Measurements from ENCODE around the gene ADAMTS2. TPM values are rescaled to one million over a fixed set of nuclear protein-coding genes. Genes with fewer than 3 reads are reported as not detected.

The ADAMTS2 gene
- total and polyA plus RNA-seq, 7 experiments from 2014 or later: not detected

GRCh38 chr5:179166886-179167841 lies 178.1 kb downstream of the ADAMTS2 start:
- H3K4me3 ChIP-seq (ENCODE audit: low read length): peak overlapping the region; percentile 4

GRCh38 chr5:179166171-179166885 lies 178.9 kb downstream of the ADAMTS2 start:
- intact Hi-C loops (cut with micrococcal nuclease): loop anchor here in 1 of 2 donors (2.0 to 5.0 kb wide), 3 partner anchors 144 to 926 kb away; partner anchors contain the start of gene ZNF879
- no peak for DNase-seq
- Mint-ChIP-seq H3K4me1 (peaks cover 0 to 7% (median 4%) of the 10 kb centered on the region in 7 donors), H3K27me3 (peaks cover 0 to 5% (median 2%) of the 10 kb centered on the region in 5 donors), H3K27ac (no peak overlapping the region), H3K9me3 (peaks cover 0 to 5% (median under 1%) of the 10 kb centered on the region in 11 donors), H3K36me3 (peaks cover 0 to 4% (median 0%) of the 10 kb centered on the region in 5 donors), H3K4me3 (peak overlapping the region in 3 of 10 donors; percentile 2 to 73 (median 69))
- POLR2A ChIA-PET: no interaction called here
- Histone ChIP-seq H3K4me1 (ENCODE audit: control insufficient read depth in 2 of 2, insufficient read depth in 2 of 2, low read length in 2 of 2) (no peaks in the 10 kb centered on the region), H3K27ac (ENCODE audit: low read depth, low read length) (no peak overlapping the region), H3K27me3 (ENCODE audit: control insufficient read depth in 2 of 2, insufficient read depth in 2 of 2, low read length in 2 of 2) (no peaks in the 10 kb centered on the region), H3K36me3 (ENCODE audit: control insufficient read depth in 2 of 3, insufficient read depth in 3 of 3, low read length in 3 of 3) (no peaks in the 10 kb centered on the region), H3K9me3 (ENCODE audit: control insufficient read depth in 2 of 3, low read length in 3 of 3) (no peaks in the 10 kb centered on the region), H3K4me3 (ENCODE audit: low read length) (no peak overlapping the region)
- CTCF ChIA-PET: interaction anchor here (0.6 to 1.8 kb wide), 2 partner anchors 327 to 798 kb away, joined by 3 to 5 read pairs; no protein-coding TSS in a partner anchor
- no peak for ATAC-seq

More at GRCh38 chr5:179166886-179167841, 178.1 kb downstream of the ADAMTS2 start:
- peaks cover 0 to 5% (median 4%) of the 10 kb centered on the region in 5 donors for H3K27me3 Mint-ChIP-seq
- ATAC-seq (peak; percentile 80), DNase-seq (peak; percentile 39 to 79 (median 64))
- Histone ChIP-seq H3K36me3 (ENCODE audit: control insufficient read depth in 2 of 3, insufficient read depth in 3 of 3, low read length in 3 of 3) (no peaks in the 10 kb centered on the region), H3K9me3 (ENCODE audit: control insufficient read depth in 2 of 3, low read length in 3 of 3) (no peaks in the 10 kb centered on the region), H3K27me3 (ENCODE audit: control insufficient read depth in 2 of 2, insufficient read depth in 2 of 2, low read length in 2 of 2) (no peaks in the 10 kb centered on the region), H3K4me1 (ENCODE audit: control insufficient read depth in 2 of 2, insufficient read depth in 2 of 2, low read length in 2 of 2) (no peaks in the 10 kb centered on the region), H3K27ac (ENCODE audit: low read depth, low read length) (no peak overlapping the region)
- peaks cover 0 to 4% (median 0%) of the 10 kb centered on the region in 11 donors for H3K9me3 Mint-ChIP-seq
- no peaks in the 10 kb centered on the region for H3K36me3 Mint-ChIP-seq
- H3K4me1 Mint-ChIP-seq: peaks cover 0 to 7% (median 4%) of the 10 kb centered on the region in 7 donors
- H3K4me3 Mint-ChIP-seq: peak overlapping the region in 9 of 10 donors; percentile 20 to 73 (median 56)
- H3K27ac Mint-ChIP-seq: no peak overlapping the region
- POLR2A ChIA-PET: no interaction called here
- intact Hi-C loops (cut with micrococcal nuclease): loop anchor here (1.0 to 5.0 kb wide), 4 partner anchors 144 to 925 kb away; partner anchors contain the start of gene ZNF879 (in 1 of the 2)
- CTCF ChIA-PET: interaction anchor here (1.0 kb wide), 1 partner anchor 323 kb away, joined by 4 read pairs; no protein-coding TSS in a partner anchor

- Mint-ChIP-seq H3K9me3 (peaks cover 0 to 7% (median 3%) of the 10 kb centered on the region in 11 donors), H3K27ac (no peak overlapping the region), H3K27me3 (peaks cover 0 to 5% (median 0%) of the 10 kb centered on the region in 5 donors), H3K36me3 (peaks cover 0 to 4% (median 0%) of the 10 kb centered on the region in 5 donors), H3K4me3 (peak overlapping the region in 1 of 10 donors; percentile 52), H3K4me1 (peaks cover 0 to 7% (median 4%) of the 10 kb centered on the region in 7 donors)
- Histone ChIP-seq H3K4me3 (ENCODE audit: low read length) (no peak overlapping the region), H3K4me1 (ENCODE audit: control insufficient read depth in 2 of 2, insufficient read depth in 2 of 2, low read length in 2 of 2) (no peaks in the 10 kb centered on the region), H3K36me3 (ENCODE audit: control insufficient read depth in 2 of 3, insufficient read depth in 3 of 3, low read length in 3 of 3) (no peaks in the 10 kb centered on the region), H3K27ac (ENCODE audit: low read depth, low read length) (no peak overlapping the region), H3K27me3 (ENCODE audit: control insufficient read depth in 2 of 2, insufficient read depth in 2 of 2, low read length in 2 of 2) (no peaks in the 10 kb centered on the region), H3K9me3 (ENCODE audit: control insufficient read depth in 2 of 3, low read length in 3 of 3) (no peaks in the 10 kb centered on the region)
- POLR2A ChIA-PET: no interaction called here
- no peak for ATAC-seq
- CTCF ChIA-PET: interaction anchor here (1.8 kb wide), 1 partner anchor 328 kb away, joined by 5 read pairs; no protein-coding TSS in a partner anchor
- intact Hi-C loops (cut with micrococcal nuclease): loop anchor here in 1 of 2 donors (2.0 to 5.0 kb wide), 3 partner anchors 143 to 927 kb away; partner anchors contain the start of gene ZNF879
- no peak for DNase-seq
Observed at GRCh38 chr5:179165421-179166170, 179.7 kb downstream of the ADAMTS2 start.

- Mint-ChIP-seq H3K36me3 (peaks cover 0 to 4% (median 0%) of the 10 kb centered on the region in 5 donors), H3K4me1 (peaks cover 0 to 7% (median 4%) of the 10 kb centered on the region in 7 donors), H3K27ac (no peak overlapping the region), H3K9me3 (peaks cover 0 to 9% (median 3%) of the 10 kb centered on the region in 11 donors), H3K4me3 (no peak overlapping the region), H3K27me3 (peaks cover 0 to 2% (median 0%) of the 10 kb centered on the region in 5 donors)
- CTCF ChIA-PET: interaction anchor here (1.8 kb wide), 1 partner anchor 329 kb away, joined by 5 read pairs; no protein-coding TSS in a partner anchor
- H3K27ac ChIP-seq (ENCODE audit: low read depth, low read length): no peak overlapping the region
- H3K36me3 ChIP-seq (ENCODE audit: control insufficient read depth in 2 of 3, insufficient read depth in 3 of 3, low read length in 3 of 3): no peaks in the 10 kb centered on the region
- H3K9me3 ChIP-seq (ENCODE audit: control insufficient read depth in 2 of 3, low read length in 3 of 3): no peaks in the 10 kb centered on the region
- H3K27me3 ChIP-seq (ENCODE audit: control insufficient read depth in 2 of 2, insufficient read depth in 2 of 2, low read length in 2 of 2): no peaks in the 10 kb centered on the region
- DNase-seq: no peak
- intact Hi-C loops (cut with micrococcal nuclease): loop anchor here in 1 of 2 donors (5.0 kb wide), 1 partner anchor 928 kb away; no protein-coding TSS in a partner anchor
- no peaks in the 10 kb centered on the region for H3K4me1 ChIP-seq (ENCODE audit: control insufficient read depth in 2 of 2, insufficient read depth in 2 of 2, low read length in 2 of 2)
- POLR2A ChIA-PET: no interaction called here
- H3K4me3 ChIP-seq (ENCODE audit: low read length): no peak overlapping the region
- no peak for ATAC-seq
Observed at GRCh38 chr5:179164331-179165311, 180.6 kb downstream of the ADAMTS2 start.

GRCh38 chr5:179163236-179164155 lies 181.8 kb downstream of the ADAMTS2 start:
- H3K27me3 Mint-ChIP-seq: peaks cover 0 to 2% (median 0%) of the 10 kb centered on the region in 5 donors
- Histone ChIP-seq H3K36me3 (ENCODE audit: control insufficient read depth in 2 of 3, insufficient read depth in 3 of 3, low read length in 3 of 3) (no peaks in the 10 kb centered on the region), H3K27ac (ENCODE audit: low read depth, low read length) (no peak overlapping the region), H3K4me1 (ENCODE audit: control insufficient read depth in 2 of 2, insufficient read depth in 2 of 2, low read length in 2 of 2) (no peaks in the 10 kb centered on the region), H3K4me3 (ENCODE audit: low read length) (no peak overlapping the region), H3K9me3 (ENCODE audit: control insufficient read depth in 2 of 3, low read length in 3 of 3) (no peaks in the 10 kb centered on the region), H3K27me3 (ENCODE audit: control insufficient read depth in 2 of 2, insufficient read depth in 2 of 2, low read length in 2 of 2) (no peaks in the 10 kb centered on the region)
- intact Hi-C loops (cut with micrococcal nuclease): no loop called here
- no peak for ATAC-seq
- ChIA-PET POLR2A (no interaction called here), CTCF (no interaction called here)
- no peak overlapping the region for H3K4me3 Mint-ChIP-seq
- peaks cover 0 to 7% (median 4%) of the 10 kb centered on the region in 7 donors for H3K4me1 Mint-ChIP-seq
- peaks cover 0 to 4% (median 0%) of the 10 kb centered on the region in 5 donors for H3K36me3 Mint-ChIP-seq
- no peak for DNase-seq
- no peak overlapping the region for H3K27ac Mint-ChIP-seq
- peaks cover 0 to 9% (median 2%) of the 10 kb centered on the region in 11 donors for H3K9me3 Mint-ChIP-seq

Measured in naive thymus-derived CD4-positive, alpha-beta T cell (primary cell).